Coronary artery (tissue), 2 donors: ENCODE measurements around the gene OR2H1.

Experiments used
- DNase-seq: peaks from one replicate; pipeline ENCODE4 v3.0.0-alpha.2; 2017; ENCODE audit warnings: low spot score
- H3K27ac ChIP-seq, 2 donors: fragments of 200-600 bp; sonication (generic); one replicate each; pipeline ENCODE4 v1.5.1; 2016 to 2019
- H3K4me3 ChIP-seq: fragments of 200-600 bp; sonication (generic); 2 replicates; pipeline ENCODE4 v1.5.1; 2016; ENCODE audit warnings: mild to moderate bottlenecking, moderate library complexity
- TF ChIP-seq, protein P1 (sequence below): fragments of 200-600 bp; sonication (generic); IDR thresholded peaks from one replicate; pipeline ENCODE4 v1.5.1; 2019; ENCODE audit warnings: antibody characterized with exemption

OR2H1 gene

GRCh38 chr6:29506446-29507067, 49.6 kb downstream of the OR2H1 start:
- TF ChIP-seq, protein P1, sequence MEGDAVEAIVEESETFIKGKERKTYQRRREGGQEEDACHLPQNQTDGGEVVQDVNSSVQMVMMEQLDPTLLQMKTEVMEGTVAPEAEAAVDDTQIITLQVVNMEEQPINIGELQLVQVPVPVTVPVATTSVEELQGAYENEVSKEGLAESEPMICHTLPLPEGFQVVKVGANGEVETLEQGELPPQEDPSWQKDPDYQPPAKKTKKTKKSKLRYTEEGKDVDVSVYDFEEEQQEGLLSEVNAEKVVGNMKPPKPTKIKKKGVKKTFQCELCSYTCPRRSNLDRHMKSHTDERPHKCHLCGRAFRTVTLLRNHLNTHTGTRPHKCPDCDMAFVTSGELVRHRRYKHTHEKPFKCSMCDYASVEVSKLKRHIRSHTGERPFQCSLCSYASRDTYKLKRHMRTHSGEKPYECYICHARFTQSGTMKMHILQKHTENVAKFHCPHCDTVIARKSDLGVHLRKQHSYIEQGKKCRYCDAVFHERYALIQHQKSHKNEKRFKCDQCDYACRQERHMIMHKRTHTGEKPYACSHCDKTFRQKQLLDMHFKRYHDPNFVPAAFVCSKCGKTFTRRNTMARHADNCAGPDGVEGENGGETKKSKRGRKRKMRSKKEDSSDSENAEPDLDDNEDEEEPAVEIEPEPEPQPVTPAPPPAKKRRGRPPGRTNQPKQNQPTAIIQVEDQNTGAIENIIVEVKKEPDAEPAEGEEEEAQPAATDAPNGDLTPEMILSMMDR = no peak

DNA sequence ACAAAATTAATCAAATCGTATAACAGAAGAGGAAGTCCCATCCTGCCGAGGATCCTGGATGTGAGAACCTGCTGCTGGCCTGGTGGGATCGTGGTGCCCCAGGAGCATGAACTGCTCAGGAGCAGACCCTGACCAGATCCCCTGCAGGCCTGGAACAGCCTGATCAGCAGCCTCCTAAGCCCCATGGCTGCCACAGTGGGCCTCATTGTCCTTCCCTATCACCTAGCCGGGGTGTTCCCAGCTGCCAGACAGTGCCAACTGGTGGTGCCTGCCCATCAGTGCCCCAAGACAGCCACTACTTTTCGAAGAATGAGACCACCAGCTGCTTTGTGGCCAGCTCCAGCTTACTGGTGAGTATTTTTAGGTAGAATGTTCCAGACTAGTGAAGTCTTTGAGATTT, 50.4 kb downstream of the OR2H1 start:
- no peak overlapping the region for H3K4me3 ChIP-seq
- TF ChIP-seq, protein P1 = no peak
- DNase-seq = no peak

More at GRCh38 chr6:29506446-29507067, 49.6 kb downstream of the OR2H1 start:
- Histone ChIP-seq H3K27ac (no peak overlapping the region), H3K4me3 (no peak overlapping the region)
- no peak for DNase-seq

GRCh38 chr6:29509239-29509638, 52.3 kb downstream of the OR2H1 start:
- DNase-seq = no peak
- H3K4me3 ChIP-seq = no peak overlapping the region
- TF ChIP-seq, protein P1 = no peak
- H3K27ac ChIP-seq = no peak overlapping the region

More for the DNA sequence above, 50.4 kb downstream of the OR2H1 start:
- H3K27ac ChIP-seq = no peak overlapping the region

DNA sequence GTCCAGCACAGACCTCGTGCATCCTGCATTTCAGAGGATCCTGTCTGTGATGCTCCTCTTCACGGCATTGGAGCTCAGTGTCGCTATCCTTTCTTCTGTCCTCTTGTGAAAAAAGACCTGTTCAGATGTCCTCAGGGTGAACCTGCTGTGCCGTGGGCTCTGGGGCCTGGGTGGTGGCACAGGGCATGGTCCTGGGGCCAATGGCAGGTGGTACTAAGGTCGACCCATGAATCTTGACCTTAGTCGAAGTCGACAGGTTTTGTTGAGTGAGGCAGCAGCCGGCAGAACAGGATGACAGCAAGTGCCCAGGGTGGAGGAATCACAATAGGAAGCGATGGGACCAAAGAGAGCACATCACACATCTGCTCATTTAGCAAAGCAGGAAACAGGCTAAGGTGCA, 52.8 kb downstream of the OR2H1 start:
- no peak for DNase-seq
- H3K4me3 ChIP-seq = no peak overlapping the region
- TF ChIP-seq, protein P1 = no peak
- H3K27ac ChIP-seq = no peak overlapping the region

DNA sequence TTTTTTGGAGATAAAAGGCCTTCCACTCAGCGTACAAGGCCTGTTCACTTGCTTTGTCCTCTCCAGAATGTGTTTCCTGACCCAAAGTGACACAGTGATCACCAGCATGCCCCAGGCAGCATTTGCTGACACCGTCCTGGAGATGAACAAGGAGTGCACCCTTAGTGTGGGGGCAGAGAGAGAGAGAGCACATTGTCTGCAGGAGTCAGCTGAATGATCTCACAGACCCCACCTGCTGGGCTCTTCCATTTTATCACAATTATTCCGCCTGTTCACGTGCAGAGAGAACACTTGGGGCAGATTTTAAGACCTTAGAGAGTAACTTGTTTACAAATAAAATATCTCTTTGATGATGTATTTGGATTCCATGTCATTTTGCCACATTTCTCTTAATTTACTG, 53.2 kb downstream of the OR2H1 start:
- no peak overlapping the region for H3K4me3 ChIP-seq
- TF ChIP-seq, protein P1 = no peak
- DNase-seq = no peak
- H3K27ac ChIP-seq = no peak overlapping the region

DNA sequence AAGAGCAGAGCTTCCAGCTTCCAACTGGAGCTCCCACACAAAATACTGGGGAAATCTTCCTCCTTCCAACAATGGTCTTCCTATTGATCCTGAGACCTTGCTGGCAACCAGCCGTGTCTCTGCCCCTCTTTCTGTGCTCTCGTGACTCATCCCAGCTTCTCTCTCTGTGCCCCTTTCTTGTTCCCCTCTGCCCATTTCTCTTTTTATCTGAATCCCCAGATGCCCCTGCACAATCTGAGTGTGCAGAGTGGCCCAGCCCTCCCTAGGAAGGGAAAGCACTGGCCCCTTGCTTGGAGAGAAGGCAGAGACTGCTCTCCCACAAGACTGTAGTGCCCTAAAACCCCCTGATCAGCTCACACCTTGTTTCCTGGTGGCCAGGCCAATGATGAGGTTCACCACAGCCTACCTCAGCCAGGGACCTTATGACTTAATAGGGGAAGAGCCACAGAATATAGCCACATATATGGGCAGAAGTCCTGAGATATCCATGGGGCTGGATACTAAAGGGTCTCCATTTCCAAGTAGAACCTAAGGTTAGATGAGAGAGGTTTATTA, 53.9 kb downstream of the OR2H1 start:
- Histone ChIP-seq H3K4me3 (no peak overlapping the region), H3K27ac (no peak overlapping the region)
- no peak for DNase-seq
- TF ChIP-seq, protein P1 = no peak
